ENCODE data around the gene IGSF9B. TPM values are rescaled to one million over a fixed set of nuclear protein-coding genes. Genes with fewer than 3 reads are reported as not detected.

IGSF9B gene
- total RNA-seq, 4 donors from 2014 or later, result 24.1 to 120 (median 43.3) TPM

DNA sequence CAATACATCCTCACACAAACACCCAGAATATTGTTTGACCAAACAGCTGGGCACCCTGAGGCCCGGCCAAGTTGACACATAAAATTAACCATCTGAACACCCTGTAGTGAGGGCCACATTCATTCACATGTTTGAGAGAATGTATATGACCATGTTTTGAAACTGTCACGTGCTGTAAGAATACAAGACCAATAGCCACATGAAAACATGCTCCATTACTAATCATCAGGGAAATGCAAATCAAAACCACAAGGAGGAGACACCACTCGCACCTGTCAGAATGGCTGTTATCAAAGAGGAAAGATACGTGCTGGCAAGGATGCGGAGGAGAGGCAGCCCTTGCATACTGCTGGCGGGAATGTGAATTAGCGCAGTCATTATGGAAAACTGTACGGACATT, 38.3 kb upstream of the IGSF9B start:
- no peaks in the 10 kb centered on the region for H3K4me1 ChIP-seq
- H3K27ac ChIP-seq, result no peak overlapping the region
- no peak for ATAC-seq
- WGBS, 2 donors (ENCODE audit: low coverage in 1 of 2), result 67 to 88% methylated on average over 6 to 8 of the region's 8 CpGs
- H3K36me3 ChIP-seq, result no peaks in the 10 kb centered on the region
- H3K4me3 ChIP-seq, result no peak overlapping the region
- no peaks in the 10 kb centered on the region for H3K27me3 ChIP-seq
- TF ChIP-seq POLR2A (IDR thresholded peaks at IDR 0.05) (no peak), EP300 (IDR thresholded peaks at IDR 0.05) (no peak), POLR2AphosphoS5 (IDR thresholded peaks at IDR 0.05) (no peak)
- TF ChIP-seq, protein P1, sequence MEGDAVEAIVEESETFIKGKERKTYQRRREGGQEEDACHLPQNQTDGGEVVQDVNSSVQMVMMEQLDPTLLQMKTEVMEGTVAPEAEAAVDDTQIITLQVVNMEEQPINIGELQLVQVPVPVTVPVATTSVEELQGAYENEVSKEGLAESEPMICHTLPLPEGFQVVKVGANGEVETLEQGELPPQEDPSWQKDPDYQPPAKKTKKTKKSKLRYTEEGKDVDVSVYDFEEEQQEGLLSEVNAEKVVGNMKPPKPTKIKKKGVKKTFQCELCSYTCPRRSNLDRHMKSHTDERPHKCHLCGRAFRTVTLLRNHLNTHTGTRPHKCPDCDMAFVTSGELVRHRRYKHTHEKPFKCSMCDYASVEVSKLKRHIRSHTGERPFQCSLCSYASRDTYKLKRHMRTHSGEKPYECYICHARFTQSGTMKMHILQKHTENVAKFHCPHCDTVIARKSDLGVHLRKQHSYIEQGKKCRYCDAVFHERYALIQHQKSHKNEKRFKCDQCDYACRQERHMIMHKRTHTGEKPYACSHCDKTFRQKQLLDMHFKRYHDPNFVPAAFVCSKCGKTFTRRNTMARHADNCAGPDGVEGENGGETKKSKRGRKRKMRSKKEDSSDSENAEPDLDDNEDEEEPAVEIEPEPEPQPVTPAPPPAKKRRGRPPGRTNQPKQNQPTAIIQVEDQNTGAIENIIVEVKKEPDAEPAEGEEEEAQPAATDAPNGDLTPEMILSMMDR (IDR thresholded peaks at IDR 0.05), result no peak
- H3K9me3 ChIP-seq, result no peaks in the 10 kb centered on the region

DNA sequence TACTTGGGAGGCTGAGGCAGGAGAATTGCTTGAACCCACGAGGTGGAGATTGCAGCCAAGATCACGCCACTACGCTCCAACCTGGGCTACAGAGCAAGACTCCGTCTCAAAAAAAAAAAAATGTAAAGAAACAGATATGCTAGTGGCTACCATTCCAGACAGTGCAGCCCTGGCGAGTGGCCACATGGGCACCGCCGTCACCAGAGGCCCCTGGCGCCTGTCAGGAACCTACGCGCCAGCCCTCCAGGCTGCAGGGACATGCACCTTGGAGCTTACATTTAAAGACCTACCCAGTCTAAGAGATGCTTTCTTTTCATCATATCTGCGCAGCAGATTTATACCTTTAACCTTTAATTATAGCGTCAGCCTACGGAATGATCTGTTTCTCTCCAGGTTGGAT, 37.2 kb upstream of the IGSF9B start:
- no peaks in the 10 kb centered on the region for H3K9me3 ChIP-seq
- no peak overlapping the region for H3K4me3 ChIP-seq
- TF ChIP-seq POLR2AphosphoS5 (IDR thresholded peaks at IDR 0.05) (no peak), POLR2A (IDR thresholded peaks at IDR 0.05) (no peak), EP300 (IDR thresholded peaks at IDR 0.05) (no peak)
- TF ChIP-seq, protein P1 (IDR thresholded peaks at IDR 0.05), result no peak
- H3K4me1 ChIP-seq, result no peaks in the 10 kb centered on the region
- WGBS, 2 donors (ENCODE audit: low coverage in 1 of 2), result 90% methylated on average over 12 of the region's 13 CpGs; no CpG with 5 or more reads in 1 of the 2 donors
- no peak overlapping the region for H3K27ac ChIP-seq
- no peaks in the 10 kb centered on the region for H3K27me3 ChIP-seq
- ATAC-seq, result no peak
- no peaks in the 10 kb centered on the region for H3K36me3 ChIP-seq

DNA sequence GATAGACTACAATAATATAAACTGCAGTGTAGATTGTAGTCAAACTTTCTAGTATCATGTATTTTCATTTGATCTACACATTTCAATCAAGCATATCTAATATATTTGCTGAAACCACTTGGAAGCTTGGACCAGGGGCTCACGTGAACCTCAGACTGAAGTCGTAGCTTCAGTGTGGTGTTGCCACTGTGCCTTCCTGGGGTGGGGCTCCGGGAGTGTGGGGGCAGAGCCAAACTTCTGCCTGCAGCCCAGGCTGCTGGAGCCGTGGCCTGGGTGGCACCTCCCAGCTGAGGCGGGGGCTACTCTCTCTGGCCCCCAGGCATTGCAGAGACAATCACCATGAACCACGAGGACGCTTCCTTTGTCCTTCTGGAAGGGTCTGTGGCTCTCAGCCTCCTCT, 36.3 kb upstream of the IGSF9B start:
- WGBS, 2 donors (ENCODE audit: low coverage in 1 of 2), result 88% methylated on average over 7 of the region's 7 CpGs; no CpG with 5 or more reads in 1 of the 2 donors
- TF ChIP-seq POLR2AphosphoS5 (IDR thresholded peaks at IDR 0.05), result no peak
- TF ChIP-seq POLR2A (IDR thresholded peaks at IDR 0.05), result no peak
- TF ChIP-seq EP300 (IDR thresholded peaks at IDR 0.05), result no peak
- TF ChIP-seq, protein P1 (IDR thresholded peaks at IDR 0.05), result no peak
- Histone ChIP-seq H3K27ac (no peak overlapping the region), H3K4me3 (no peak overlapping the region), H3K4me1 (no peaks in the 10 kb centered on the region), H3K36me3 (no peaks in the 10 kb centered on the region), H3K9me3 (no peaks in the 10 kb centered on the region), H3K27me3 (no peaks in the 10 kb centered on the region)
- no peak for ATAC-seq

DNA sequence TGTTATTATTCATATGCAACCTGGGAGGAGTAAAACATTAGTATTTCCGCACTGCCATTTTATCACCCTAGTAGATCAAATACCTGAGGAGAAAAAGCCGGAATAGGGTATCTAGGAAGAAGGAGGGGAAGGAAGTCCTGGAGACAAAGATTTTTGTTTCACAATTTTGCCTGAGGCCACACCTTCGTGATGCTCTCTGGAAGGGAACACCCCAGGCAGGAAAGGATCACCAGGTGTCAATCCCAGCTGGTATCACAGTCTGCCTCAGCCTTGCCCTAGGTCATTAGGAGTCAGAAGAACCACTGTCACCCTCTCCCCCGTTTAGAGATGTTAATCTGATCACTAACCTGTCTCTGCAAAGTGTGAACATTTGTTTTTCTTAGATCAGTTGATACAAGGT, 35.4 kb upstream of the IGSF9B start:
- TF ChIP-seq EP300 (IDR thresholded peaks at IDR 0.05), result no peak
- Histone ChIP-seq H3K36me3 (no peaks in the 10 kb centered on the region), H3K27ac (no peak overlapping the region), H3K27me3 (no peaks in the 10 kb centered on the region), H3K4me1 (no peaks in the 10 kb centered on the region), H3K4me3 (no peak overlapping the region), H3K9me3 (no peaks in the 10 kb centered on the region)
- 63 to 70% methylated on average over 3 to 4 of the region's 4 CpGs for WGBS, 2 donors (ENCODE audit: low coverage in 1 of 2)
- ATAC-seq, result no peak

DNA sequence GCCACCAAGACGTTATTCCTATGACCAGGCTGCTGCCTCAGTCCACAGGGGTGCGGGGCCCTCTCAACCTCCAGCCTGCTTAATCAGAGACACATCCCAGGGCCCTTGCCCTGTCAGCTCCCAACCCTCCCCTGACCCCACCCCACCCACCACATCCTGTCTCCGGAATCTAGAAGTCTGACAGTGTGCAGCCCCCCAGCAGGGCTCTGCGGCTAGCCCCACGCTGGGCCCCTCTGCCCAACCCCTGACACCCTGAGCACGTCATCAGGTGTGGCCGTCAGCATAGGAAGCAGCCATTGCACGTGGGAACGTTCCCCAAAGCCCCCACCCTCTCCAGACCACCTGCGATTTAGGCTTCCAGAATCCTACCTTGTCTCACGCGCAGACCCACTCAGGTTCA, 34.3 kb upstream of the IGSF9B start:
- no peak for ATAC-seq

More for the DNA sequence above, 34.3 kb upstream of the IGSF9B start:
- no peaks in the 10 kb centered on the region for H3K27me3 ChIP-seq
- 17 to 78% methylated on average over 1 to 7 of the region's 12 CpGs for WGBS, 2 donors (ENCODE audit: low coverage in 1 of 2)
- H3K36me3 ChIP-seq, result no peaks in the 10 kb centered on the region
- no peaks in the 10 kb centered on the region for H3K4me1 ChIP-seq
- no peak for TF ChIP-seq EP300 (IDR thresholded peaks at IDR 0.05)
- TF ChIP-seq POLR2AphosphoS5 (IDR thresholded peaks at IDR 0.05), result no peak
- no peak for TF ChIP-seq POLR2A (IDR thresholded peaks at IDR 0.05)
- TF ChIP-seq, protein P1 (IDR thresholded peaks at IDR 0.05), result no peak
- no peak overlapping the region for H3K27ac ChIP-seq
- no peak overlapping the region for H3K4me3 ChIP-seq
- H3K9me3 ChIP-seq, result no peaks in the 10 kb centered on the region

Measured in gastroesophageal sphincter (tissue), 4 donors.